HepG2 (cell line): Measurements from ENCODE around the gene RPTOR. TPM values are rescaled to one million over a fixed set of nuclear protein-coding genes. Genes with fewer than 3 reads are reported as not detected.
A peak's percentile ranks its signal among the peaks of the same experiment; 100 is the strongest.

Experiments used
- ELK4 ChIP-seq: sonication (generic); formaldehyde crosslinking; IDR thresholded peaks from 2 replicates; pipeline ENCODE4 v1.9.0; 2021; ENCODE audit warnings: missing genetic modification reagents, borderline replicate concordance
- HCFC1 ChIP-seq: fragments of 150-350 bp; IDR thresholded peaks from 2 replicates; pipeline ENCODE4 v1.6.1; 2014; ENCODE audit warnings: low read depth, low read length
- KAT2B ChIP-seq: fragments of 150-350 bp; IDR thresholded peaks from 2 replicates; pipeline ENCODE4 v1.6.1; 2014; ENCODE audit warnings: low read depth, low read length, borderline replicate concordance
- PREB ChIP-seq: sonication (generic); formaldehyde crosslinking; IDR thresholded peaks from 2 replicates; pipeline ENCODE4 v1.4.0; 2020; ENCODE audit warnings: missing genetic modification reagents
- SNAPC4 ChIP-seq: sonication (generic); formaldehyde crosslinking; IDR thresholded peaks from 2 replicates; pipeline ENCODE4 v1.4.0; 2020; ENCODE audit warnings: mild to moderate bottlenecking, missing genetic modification reagents
- TERF1 ChIP-seq: sonication (generic); formaldehyde crosslinking; IDR thresholded peaks from 2 replicates; pipeline ENCODE4 v1.8.0; 2022; ENCODE audit warnings: mild to moderate bottlenecking, missing genetic modification reagents, moderate library complexity
- TSC22D2 ChIP-seq: sonication (generic); formaldehyde crosslinking; IDR thresholded peaks from 2 replicates; pipeline ENCODE4 v1.5.1; 2020; ENCODE audit warnings: missing genetic modification reagents, mild to moderate bottlenecking, borderline replicate concordance
- ZFX ChIP-seq: sonication (generic); formaldehyde crosslinking; IDR thresholded peaks from 2 replicates; pipeline ENCODE4 v1.4.0; 2020; ENCODE audit warnings: mild to moderate bottlenecking, low read depth, missing genetic modification reagents, moderate library complexity
- ZKSCAN1 ChIP-seq: fragments of 150-350 bp; IDR thresholded peaks from 2 replicates; pipeline ENCODE4 v1.6.1; 2014; ENCODE audit warnings: low read length
- ZMAT3 ChIP-seq: sonication (generic); formaldehyde crosslinking; conservative IDR thresholded peaks from 2 replicates; pipeline ENCODE4 v1.7.0; 2021; ENCODE audit warnings: missing genetic modification reagents
- ZNF275 ChIP-seq: sonication (generic); formaldehyde crosslinking; IDR thresholded peaks from 2 replicates; pipeline ENCODE4 v1.8.0; 2022; ENCODE audit warnings: missing genetic modification reagents, mild to moderate bottlenecking, inconsistent platforms, borderline replicate concordance
- ZNF280B ChIP-seq: sonication (generic); formaldehyde crosslinking; IDR thresholded peaks from 2 replicates; pipeline ENCODE4 v1.5.0; 2020; ENCODE audit warnings: missing genetic modification reagents, mild to moderate bottlenecking, borderline replicate concordance
- ZNF552 ChIP-seq: sonication (generic); formaldehyde crosslinking; IDR thresholded peaks from 2 replicates; pipeline ENCODE4 v1.9.0; 2022; ENCODE audit warnings: missing genetic modification reagents, mild to moderate bottlenecking, borderline replicate concordance
- ZNF563 ChIP-seq: sonication (generic); formaldehyde crosslinking; IDR thresholded peaks from 2 replicates; pipeline ENCODE4 v1.8.0; 2022; ENCODE audit warnings: mild to moderate bottlenecking, moderate library complexity, missing genetic modification reagents
- ZNF580 ChIP-seq: IDR thresholded peaks from 2 replicates; pipeline ENCODE4 v1.6.1; 2016; ENCODE audit warnings: low read depth, borderline replicate concordance
- ZNF780A ChIP-seq: sonication (generic); formaldehyde crosslinking; IDR thresholded peaks from 2 replicates; pipeline ENCODE4 v1.8.0; 2022; ENCODE audit warnings: mild to moderate bottlenecking, missing genetic modification reagents, moderate library complexity
- polyA plus RNA-seq, 8 experiments: library from polyadenylated mRNA; depleted of rRNA in 3 of 8; stranded (reverse) in 7 of 8; unstranded in 1 of 8; fragments of >200 nt; fragmentation: Illumina TruSeq in 4 of 8; extraction: Trizol in 4 of 8; gene quantifications; 2 replicates each; pipeline versions ENCODE4 v1.2.1 to v1.2.3, GENCODE V29; 2011 to 2016; ENCODE audit warnings: low read depth in 4 of 8, missing spikeins in 1 of 8, mixed read lengths in 1 of 8; ENCODE audit not compliant: insufficient read depth in 1 of 8
- total RNA-seq, 5 experiments: library from RNA; depleted of rRNA; stranded (reverse); fragments of >200 nt; fragmentation: Illumina TruSeq; extraction: Trizol; gene quantifications; 2 replicates each; pipeline ENCODE4 v1.2.3, GENCODE V29; 2016; ENCODE audit warnings: low read depth in 1 of 5

RPTOR gene
- total and polyA plus RNA-seq, 2 of the 13 experiments (the other 11 are each of a cell fraction or from before 2014, with no cell fraction given), result 6.6 to 25.3 TPM

- TF ChIP-seq TERF1 (CRISPR knock-in tag) (no peak), ZFX (CRISPR knock-in tag) (peak; percentile 84), KAT2B (no peak), ZNF552 (CRISPR knock-in tag) (no peak), ZNF280B (no peak), ZNF275 (CRISPR knock-in tag) (no peak), PREB (no peak), SNAPC4 (CRISPR knock-in tag) (0 out of 2 replicates have a peak, but pooled peaks have one; percentile 45), ZNF780A (no peak), HCFC1 (no peak), ZNF580 (no peak), ZNF563 (no peak), TSC22D2 (CRISPR knock-in tag) (no peak), ZMAT3 (CRISPR knock-in tag) (no peak), ZKSCAN1 (no peak), ELK4 (CRISPR knock-in tag) (no peak)
Measured at GRCh38 chr17:80599546-80600305, 55.1 kb downstream of the RPTOR start (continued).
